Breast epithelium (tissue), 3 donors: ENCODE data around the gene SLC8B1.

ENCODE experiments used
- POLR2A ChIP-seq: fragments of 450-650 bp; IDR thresholded peaks from one replicate; pipeline ENCODE4 v1.6.1; 2016; ENCODE audit warnings: antibody characterized with exemption, mild to moderate bottlenecking, moderate library complexity
- POLR2AphosphoS5 ChIP-seq, 3 donors: sonication (generic); formaldehyde crosslinking; IDR thresholded peaks; one replicate each; pipeline ENCODE4 v1.6.1; 2017; ENCODE audit warnings: antibody characterized with exemption in 3 of 3
- TF ChIP-seq, protein P1 (sequence below), 3 donors: fragments of 450-650 bp; IDR thresholded peaks; one replicate each; pipeline ENCODE4 v1.5.1; 2016 to 2017; ENCODE audit warnings: antibody characterized with exemption in 3 of 3, mild to moderate bottlenecking in 3 of 3, moderate library complexity in 3 of 3

DNA sequence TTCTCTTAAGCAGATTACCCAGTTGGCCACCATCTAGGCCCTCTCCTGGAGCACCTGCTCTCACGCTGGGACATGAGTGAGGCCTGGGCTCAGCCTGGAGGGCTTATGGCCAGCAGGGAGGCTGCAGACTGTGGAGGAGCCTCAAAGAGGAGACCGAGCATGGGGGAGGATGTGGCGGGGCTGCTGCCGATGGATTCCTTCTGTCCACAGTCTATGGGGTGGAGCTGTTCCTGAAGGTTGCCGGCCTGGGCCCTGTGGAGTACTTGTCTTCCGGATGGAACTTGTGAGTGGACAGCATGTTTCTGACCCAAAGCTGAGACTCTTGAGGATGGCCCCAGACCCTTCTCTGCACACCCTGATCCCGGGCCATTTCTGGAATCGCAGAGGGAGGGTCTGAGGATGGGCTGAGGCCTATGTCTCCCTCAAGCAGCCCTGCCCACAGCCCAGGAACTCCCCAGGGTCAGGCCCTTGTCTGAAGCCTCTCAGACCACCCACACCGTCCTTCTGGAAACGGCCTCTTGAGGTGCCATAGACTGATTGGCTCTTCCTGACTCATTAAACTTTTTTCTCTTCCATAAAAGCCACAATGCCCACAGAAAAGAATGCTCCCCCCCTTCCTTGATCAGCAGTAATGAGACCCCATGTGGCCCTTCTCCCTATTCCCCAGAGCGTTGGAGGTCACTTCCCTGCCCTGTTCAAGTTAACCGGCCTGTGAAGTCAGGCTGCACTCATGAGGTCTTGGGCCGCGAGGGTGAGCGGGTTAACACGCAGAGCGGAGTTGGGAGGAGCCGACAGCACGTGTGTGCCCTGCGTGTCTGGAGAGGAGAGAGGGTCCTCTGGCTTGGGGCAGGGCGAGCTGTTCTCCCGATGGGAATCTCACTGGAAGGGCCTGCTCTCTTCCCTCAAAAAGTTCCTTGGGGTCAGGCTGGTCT lies 49.0 kb downstream of the SLC8B1 start:
- TF ChIP-seq, protein P1, sequence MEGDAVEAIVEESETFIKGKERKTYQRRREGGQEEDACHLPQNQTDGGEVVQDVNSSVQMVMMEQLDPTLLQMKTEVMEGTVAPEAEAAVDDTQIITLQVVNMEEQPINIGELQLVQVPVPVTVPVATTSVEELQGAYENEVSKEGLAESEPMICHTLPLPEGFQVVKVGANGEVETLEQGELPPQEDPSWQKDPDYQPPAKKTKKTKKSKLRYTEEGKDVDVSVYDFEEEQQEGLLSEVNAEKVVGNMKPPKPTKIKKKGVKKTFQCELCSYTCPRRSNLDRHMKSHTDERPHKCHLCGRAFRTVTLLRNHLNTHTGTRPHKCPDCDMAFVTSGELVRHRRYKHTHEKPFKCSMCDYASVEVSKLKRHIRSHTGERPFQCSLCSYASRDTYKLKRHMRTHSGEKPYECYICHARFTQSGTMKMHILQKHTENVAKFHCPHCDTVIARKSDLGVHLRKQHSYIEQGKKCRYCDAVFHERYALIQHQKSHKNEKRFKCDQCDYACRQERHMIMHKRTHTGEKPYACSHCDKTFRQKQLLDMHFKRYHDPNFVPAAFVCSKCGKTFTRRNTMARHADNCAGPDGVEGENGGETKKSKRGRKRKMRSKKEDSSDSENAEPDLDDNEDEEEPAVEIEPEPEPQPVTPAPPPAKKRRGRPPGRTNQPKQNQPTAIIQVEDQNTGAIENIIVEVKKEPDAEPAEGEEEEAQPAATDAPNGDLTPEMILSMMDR (IDR thresholded peaks at IDR 0.05): no peak
- TF ChIP-seq POLR2A (no peak), POLR2AphosphoS5 (IDR thresholded peaks at IDR 0.05) (no peak)
